Thoracic aorta (tissue), 2 donors: ENCODE measurements around the gene AGPAT3. TPM values are rescaled to one million over a fixed set of nuclear protein-coding genes. Genes with fewer than 3 reads are reported as not detected.
A peak's percentile ranks its signal among the peaks of the same experiment; 100 is the strongest.

Experiments
- ATAC-seq: fragments of 150-250 bp; one replicate; pipeline ENCODE4 v1.8.0; 2017; ENCODE audit warnings: low read depth; ENCODE audit not compliant: insufficient number of reproducible peaks, low FRiP score
- DNase-seq: peaks from one replicate; pipeline ENCODE4 v3.0.0-alpha.2; 2020; ENCODE audit warnings: low spot score
- H3K27ac ChIP-seq, 2 donors: fragments of 200-600 bp; sonication (generic); 1 replicate in 1 of 2; 2 replicates in 1 of 2; pipeline ENCODE4 v1.5.1; 2016; ENCODE audit warnings: mild to moderate bottlenecking in 2 of 2, moderate library complexity in 2 of 2
- H3K27me3 ChIP-seq: fragments of 200-600 bp; sonication (generic); replicated peaks from 2 replicates; pipeline ENCODE4 v1.6.0; 2016; ENCODE audit warnings: mild to moderate bottlenecking; ENCODE audit not compliant: insufficient read depth
- H3K36me3 ChIP-seq: fragments of 200-600 bp; sonication (generic); one replicate; pipeline ENCODE4 v1.5.1; 2016
- H3K4me1 ChIP-seq, 2 donors: fragments of 200-600 bp; sonication (generic); 1 replicate in 1 of 2; 2 replicates in 1 of 2; pipeline versions ENCODE4 v1.5.1 to v1.6.0; 2016; ENCODE audit warnings: low read depth in 2 of 2, mild to moderate bottlenecking in 1 of 2; ENCODE audit not compliant: control insufficient read depth in 1 of 2
- H3K4me3 ChIP-seq: fragments of 200-600 bp; sonication (generic); 2 replicates; pipeline ENCODE4 v1.5.1; 2016; ENCODE audit warnings: mild to moderate bottlenecking
- H3K9me3 ChIP-seq: fragments of 200-600 bp; sonication (generic); 2 replicates; pipeline ENCODE4 v1.5.1; 2016
- total RNA-seq, 2 donors: library from RNA; depleted of rRNA; stranded (reverse); fragments of >200 nt; gene quantifications; one replicate each; pipeline versions ENCODE4 v1.1.0 to v1.2.3, GENCODE V29; 2016
- TF ChIP-seq, protein P1 (sequence below): fragments of 200-600 bp; sonication (generic); IDR thresholded peaks from one replicate; pipeline ENCODE4 v1.5.1; 2019; ENCODE audit warnings: antibody characterized with exemption

Gene AGPAT3
- total RNA-seq, 2 donors from 2014 or later = 32.8 to 37.9 TPM

DNA sequence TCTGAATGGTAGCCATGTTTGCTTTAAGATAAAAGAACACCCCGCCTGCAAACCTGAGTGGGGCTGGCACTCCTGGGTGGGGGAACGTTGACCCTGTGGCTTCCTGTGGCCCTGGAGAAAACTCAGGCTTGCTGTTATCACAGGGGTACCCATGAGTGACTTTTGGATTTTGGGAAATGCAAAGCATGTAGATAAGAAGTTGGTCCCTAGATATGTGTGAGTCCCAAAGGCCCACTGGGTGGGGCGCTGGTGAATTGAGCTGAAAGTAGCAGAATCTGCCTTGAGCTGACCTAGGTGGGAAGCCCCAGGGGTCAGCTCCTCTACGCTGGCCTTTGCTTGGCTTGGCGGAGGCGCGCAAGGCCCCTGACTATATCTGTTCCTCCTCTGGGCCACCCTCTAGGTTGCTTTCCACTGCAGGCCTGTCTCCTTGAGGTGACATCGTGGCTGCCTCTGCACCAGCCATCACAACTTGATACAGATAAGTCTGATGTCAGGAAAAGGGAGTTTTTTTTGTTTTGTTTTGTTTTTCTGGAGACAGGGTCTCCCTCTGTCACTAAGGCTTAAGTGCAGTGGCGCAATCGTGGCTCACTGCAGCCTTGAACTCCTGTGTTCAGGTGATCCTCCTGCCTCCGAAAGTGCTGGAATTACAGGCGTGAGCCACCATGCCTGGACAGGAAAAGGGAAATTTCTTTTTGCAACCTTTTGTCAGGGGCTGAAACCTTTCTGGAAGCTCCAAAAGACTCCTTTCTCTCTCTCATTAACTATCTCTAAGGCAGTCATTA is 72.2 kb downstream of the AGPAT3 start:
- Histone ChIP-seq H3K36me3 (peaks cover 3% of the 10 kb centered on the region), H3K4me1 (peaks cover 7 to 22% of the 10 kb centered on the region in 2 donors), H3K9me3 (no peaks in the 10 kb centered on the region), H3K27ac (peak overlapping the region; percentile 70 to 74), H3K4me3 (no peak overlapping the region), H3K27me3 (no peaks in the 10 kb centered on the region)
- ATAC-seq = no peak
- DNase-seq = no peak
- TF ChIP-seq, protein P1, sequence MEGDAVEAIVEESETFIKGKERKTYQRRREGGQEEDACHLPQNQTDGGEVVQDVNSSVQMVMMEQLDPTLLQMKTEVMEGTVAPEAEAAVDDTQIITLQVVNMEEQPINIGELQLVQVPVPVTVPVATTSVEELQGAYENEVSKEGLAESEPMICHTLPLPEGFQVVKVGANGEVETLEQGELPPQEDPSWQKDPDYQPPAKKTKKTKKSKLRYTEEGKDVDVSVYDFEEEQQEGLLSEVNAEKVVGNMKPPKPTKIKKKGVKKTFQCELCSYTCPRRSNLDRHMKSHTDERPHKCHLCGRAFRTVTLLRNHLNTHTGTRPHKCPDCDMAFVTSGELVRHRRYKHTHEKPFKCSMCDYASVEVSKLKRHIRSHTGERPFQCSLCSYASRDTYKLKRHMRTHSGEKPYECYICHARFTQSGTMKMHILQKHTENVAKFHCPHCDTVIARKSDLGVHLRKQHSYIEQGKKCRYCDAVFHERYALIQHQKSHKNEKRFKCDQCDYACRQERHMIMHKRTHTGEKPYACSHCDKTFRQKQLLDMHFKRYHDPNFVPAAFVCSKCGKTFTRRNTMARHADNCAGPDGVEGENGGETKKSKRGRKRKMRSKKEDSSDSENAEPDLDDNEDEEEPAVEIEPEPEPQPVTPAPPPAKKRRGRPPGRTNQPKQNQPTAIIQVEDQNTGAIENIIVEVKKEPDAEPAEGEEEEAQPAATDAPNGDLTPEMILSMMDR = no peak

DNA sequence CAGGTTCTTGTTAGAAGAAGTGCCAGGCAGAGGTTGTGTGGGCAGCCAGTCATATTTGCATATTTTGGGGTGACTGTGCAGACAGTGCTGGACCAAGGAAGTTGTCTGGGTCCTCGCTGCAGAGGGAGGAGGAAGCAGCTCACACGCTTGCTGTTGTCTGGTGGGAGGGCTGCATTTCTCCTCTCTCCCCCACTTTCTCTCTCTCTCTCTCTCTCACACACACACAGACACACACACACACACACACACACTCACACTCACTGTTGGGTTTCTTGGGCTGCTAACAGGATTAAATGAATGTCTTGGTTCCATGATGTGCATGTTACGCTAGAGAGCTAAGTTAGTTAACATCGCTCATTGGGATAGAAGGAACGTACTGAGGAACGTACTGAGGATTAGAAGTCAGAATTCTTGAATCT is 72.9 kb downstream of the AGPAT3 start:
- H3K36me3 ChIP-seq = peaks cover 3% of the 10 kb centered on the region
- H3K9me3 ChIP-seq = no peaks in the 10 kb centered on the region
- no peak for ATAC-seq
- H3K4me3 ChIP-seq = no peak overlapping the region
- peaks cover 7 to 22% of the 10 kb centered on the region in 2 donors for H3K4me1 ChIP-seq
- no peaks in the 10 kb centered on the region for H3K27me3 ChIP-seq
- DNase-seq = no peak
- TF ChIP-seq, protein P1 = no peak
- no peak overlapping the region for H3K27ac ChIP-seq

DNA sequence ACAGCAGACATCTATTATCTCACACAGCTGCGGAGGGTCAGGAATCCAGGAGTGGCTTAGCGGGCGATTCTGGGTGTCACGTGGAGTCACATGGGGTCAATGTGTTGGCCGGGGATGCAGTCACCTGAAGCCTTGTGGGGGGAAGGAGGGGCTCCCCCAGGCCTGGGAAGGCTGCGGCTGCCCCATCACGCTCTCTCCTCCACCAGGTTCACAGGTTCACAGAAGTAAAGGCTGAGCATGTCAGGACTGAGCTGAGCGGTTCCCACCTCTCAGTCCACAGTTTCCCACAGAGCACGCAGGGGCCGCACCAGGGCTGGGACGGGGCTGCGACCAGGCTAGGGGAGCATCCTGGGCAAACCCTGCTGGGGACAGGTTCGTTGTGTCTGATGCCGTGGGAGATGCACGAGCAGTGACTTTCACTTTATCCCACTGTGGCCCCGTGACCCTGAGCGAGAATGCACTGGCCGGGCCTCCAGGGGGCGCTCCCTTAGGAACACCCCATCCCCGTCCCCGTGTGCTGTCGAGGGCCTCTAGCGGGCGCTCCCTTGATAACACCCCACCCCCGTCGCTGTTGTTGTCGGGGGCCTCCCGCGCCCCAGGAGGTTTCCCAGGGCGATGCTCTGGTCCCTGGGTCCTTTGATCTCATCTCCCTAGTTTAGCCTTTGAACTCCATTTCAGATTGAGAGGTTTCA is 73.9 kb downstream of the AGPAT3 start:
- TF ChIP-seq, protein P1 = peak; percentile 52

DNA sequence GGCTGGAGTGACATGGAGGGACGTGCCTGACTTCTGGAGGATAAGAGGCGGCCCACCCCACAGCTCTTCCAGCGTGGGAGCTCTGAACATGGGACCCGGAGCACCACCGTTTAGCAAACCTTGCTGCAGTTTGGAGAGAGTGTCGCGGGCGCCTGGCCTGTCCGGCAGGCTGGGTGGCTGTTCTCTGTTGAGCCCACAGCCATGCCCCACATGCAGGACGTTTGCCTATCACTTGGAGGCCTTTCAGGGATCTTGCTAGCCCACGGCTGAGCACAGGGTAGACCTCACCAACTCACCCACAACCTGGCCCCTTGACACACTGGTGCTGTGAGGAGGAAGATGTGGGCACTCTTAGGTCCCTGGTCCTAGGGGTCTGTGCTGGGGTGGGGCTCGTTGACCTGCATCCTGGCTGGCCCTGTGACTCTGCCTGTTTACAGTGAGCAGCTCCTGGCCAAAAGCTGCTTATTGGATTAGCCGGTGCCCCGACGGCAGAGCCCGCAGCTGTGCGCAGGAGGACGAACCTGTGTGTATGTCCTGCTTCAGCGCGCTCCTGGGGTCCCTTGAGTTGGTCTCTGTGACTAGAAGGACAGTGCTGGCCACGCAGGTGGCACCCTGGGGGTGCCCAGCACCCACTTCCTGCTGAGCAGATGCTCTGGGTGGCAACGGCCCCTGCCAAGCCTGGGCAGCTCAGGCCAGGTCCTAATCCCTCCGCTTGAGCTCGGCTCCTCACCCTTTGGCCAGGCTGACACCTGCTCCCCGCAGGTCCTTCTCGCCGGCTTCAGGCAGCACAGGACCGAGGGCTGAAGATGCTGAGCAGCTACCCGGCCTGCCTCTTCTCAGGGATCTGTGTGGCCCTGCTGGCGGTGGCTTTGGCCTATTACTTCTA is 74.7 kb downstream of the AGPAT3 start:
- no peaks in the 10 kb centered on the region for H3K27me3 ChIP-seq
- DNase-seq = no peak
- H3K4me3 ChIP-seq = no peak overlapping the region
- H3K4me1 ChIP-seq = peaks cover 7 to 22% of the 10 kb centered on the region in 2 donors
- H3K9me3 ChIP-seq = no peaks in the 10 kb centered on the region
- no peak for ATAC-seq
- peaks cover 3% of the 10 kb centered on the region for H3K36me3 ChIP-seq
- H3K27ac ChIP-seq = no peak overlapping the region
- TF ChIP-seq, protein P1 = no peak

More for the DNA sequence above, 73.9 kb downstream of the AGPAT3 start:
- no peaks in the 10 kb centered on the region for H3K27me3 ChIP-seq
- ATAC-seq (no peak), DNase-seq (no peak)
- no peaks in the 10 kb centered on the region for H3K9me3 ChIP-seq
- peaks cover 3% of the 10 kb centered on the region for H3K36me3 ChIP-seq
- H3K4me1 ChIP-seq = peaks cover 7 to 22% of the 10 kb centered on the region in 2 donors
- H3K4me3 ChIP-seq = peak overlapping the region; percentile 43
- H3K27ac ChIP-seq = no peak overlapping the region
